Calu3 (cell line): ENCODE measurements around the gene KIAA0232. TPM values are rescaled to one million over a fixed set of nuclear protein-coding genes. Genes with fewer than 3 reads are reported as not detected.

Source experiments
- BruUV-seq: library from RNA; stranded (reverse); fragments of 400-500 nt; replicated peaks from 2 replicates; lab custom pipeline; 2021; lab: Mats Ljungman, UMichigan
- CTCF ChIA-PET: fragments of 300-600 bp; sonication (Branson Sonifier 250); formaldehyde crosslinking; loops from one replicate; lab custom pipeline; 2022; ENCODE audit warnings: antibody characterized with exemption; lab: Charles Lee
- DNase-seq: peaks from one replicate; pipeline ENCODE4 v3.0.0; 2022
- H3K27ac Mint-ChIP-seq: one replicate; pipeline ENCODE4 v1.8.0; 2022; ENCODE audit warnings: mixed read lengths; ENCODE audit not compliant: unreplicated experiment
- H3K27me3 Mint-ChIP-seq: one replicate; pipeline ENCODE4 v1.8.0; 2022; ENCODE audit warnings: mixed read lengths; ENCODE audit not compliant: unreplicated experiment
- H3K36me3 Mint-ChIP-seq: one replicate; pipeline ENCODE4 v1.8.0; 2022; ENCODE audit warnings: mild to moderate bottlenecking, moderate library complexity, mixed read lengths; ENCODE audit not compliant: insufficient read depth, unreplicated experiment
- H3K4me1 Mint-ChIP-seq: one replicate; pipeline ENCODE4 v1.8.0; 2022; ENCODE audit warnings: mild to moderate bottlenecking, low read depth, mixed read lengths; ENCODE audit not compliant: unreplicated experiment
- H3K4me3 Mint-ChIP-seq: one replicate; pipeline ENCODE4 v1.8.0; 2022; ENCODE audit warnings: mild to moderate bottlenecking, low read depth, moderate library complexity, mixed read lengths; ENCODE audit not compliant: unreplicated experiment
- H3K9me3 Mint-ChIP-seq: one replicate; pipeline ENCODE4 v1.8.0; 2022; ENCODE audit warnings: low read depth, mixed read lengths; ENCODE audit not compliant: unreplicated experiment
- CTCF ChIP-seq: fragments of 200-600 bp; IDR thresholded peaks from one replicate; pipeline ENCODE4 v1.8.0; 2022; ENCODE audit warnings: antibody characterized with exemption; ENCODE audit not compliant: unreplicated experiment
- intact Hi-C: fragments of 100-400 bp; cut with micrococcal nuclease; formaldehyde crosslinking; loops from one replicate; pipeline ENCODE4 v1.10.0; 2022; ENCODE audit not compliant: unreplicated experiment
- total RNA-seq: library from RNA; stranded (reverse); gene quantifications from 2 replicates; pipeline ENCODE4 v1.2.3, GENCODE V29; 2022

KIAA0232 gene
- total RNA-seq, 1 experiment from 2014 or later: 17.7 TPM

GRCh38 chr4:6819295-6819694, 36.8 kb downstream of the KIAA0232 start:
- Mint-ChIP-seq H3K36me3 (peaks cover 6% of the 10 kb centered on the region), H3K27ac (no peak overlapping the region), H3K27me3 (no peaks in the 10 kb centered on the region), H3K9me3 (peaks cover 6% of the 10 kb centered on the region), H3K4me1 (no peaks in the 10 kb centered on the region), H3K4me3 (no peak overlapping the region)
- CTCF ChIA-PET: no interaction called here
- no TSS peak for BruUV-seq
- no peak for DNase-seq
- intact Hi-C loops: no loop called here
- no peak for TF ChIP-seq CTCF

GRCh38 chr4:6820695-6821094, 38.2 kb downstream of the KIAA0232 start:
- Mint-ChIP-seq H3K4me1 (no peaks in the 10 kb centered on the region), H3K9me3 (peaks cover 6% of the 10 kb centered on the region), H3K27me3 (no peaks in the 10 kb centered on the region), H3K27ac (no peak overlapping the region), H3K4me3 (no peak overlapping the region), H3K36me3 (peaks cover 12% of the 10 kb centered on the region)
- intact Hi-C loops: no loop called here
- CTCF ChIA-PET: no interaction called here
- TF ChIP-seq CTCF: no peak
- BruUV-seq: no TSS peak
- no peak for DNase-seq

- Mint-ChIP-seq H3K4me1 (no peaks in the 10 kb centered on the region), H3K27ac (no peak overlapping the region), H3K4me3 (no peak overlapping the region), H3K36me3 (peaks cover 12% of the 10 kb centered on the region), H3K27me3 (no peaks in the 10 kb centered on the region), H3K9me3 (peaks cover 3% of the 10 kb centered on the region)
- no TSS peak for BruUV-seq
- intact Hi-C loops: no loop called here
- no peak for DNase-seq
- no peak for TF ChIP-seq CTCF
- CTCF ChIA-PET: no interaction called here
Measured at GRCh38 chr4:6824071-6824470, 41.5 kb downstream of the KIAA0232 start.

- Mint-ChIP-seq H3K36me3 (peaks cover 9% of the 10 kb centered on the region), H3K4me3 (no peak overlapping the region), H3K4me1 (no peaks in the 10 kb centered on the region), H3K9me3 (peaks cover 2% of the 10 kb centered on the region), H3K27ac (no peak overlapping the region), H3K27me3 (no peaks in the 10 kb centered on the region)
- intact Hi-C loops: no loop called here
- DNase-seq: no peak
- no peak for TF ChIP-seq CTCF
- no TSS peak for BruUV-seq
- CTCF ChIA-PET: no interaction called here
Measured at GRCh38 chr4:6824772-6825402, 42.4 kb downstream of the KIAA0232 start.
